AG09319 (cell line): ENCODE results near the gene DHX34.
"Not testable (repeated sequence)": the region's sequence is repeated elsewhere in the genome, so short reads cannot be mapped to it uniquely, and the experiment has no call there.

ENCODE experiments used
- DNase-seq: peaks from one replicate; pipeline ENCODE4 v3.0.0-alpha.2; 2010; ENCODE audit warnings: low read depth; ENCODE audit errors: extremely low read depth
- CTCF ChIP-seq: IDR thresholded peaks from 2 replicates; pipeline ENCODE4 v1.5.1; 2011; ENCODE audit warnings: low read depth, mild to moderate bottlenecking, inconsistent platforms, low read length, moderate library complexity

The DHX34 gene

GRCh38 chr19:47331490-47331889 is 17.6 kb upstream of the DHX34 start:
- TF ChIP-seq CTCF = no peak
- no peak for DNase-seq

GRCh38 chr19:47331931-47332547 is 17.1 kb upstream of the DHX34 start, which contains the start of gene C5AR2:
Gene C5AR2, plus strand, starts transcription at chr19:47332175. Its CDS starts 8,625 bp downstream, at chr19:47340800.
- TF ChIP-seq CTCF = no peak
- DNase-seq = no peak

GRCh38 chr19:47336765-47337718 is 12.1 kb upstream of the DHX34 start:
- DNase-seq = not testable (repeated sequence)

- DNase-seq = no peak
- TF ChIP-seq CTCF = no peak
These were observed 9.8 kb upstream of the DHX34 start for GRCh38 chr19:47339196-47339880.

- TF ChIP-seq CTCF = no peak
- no peak for DNase-seq
These were observed 8.5 kb upstream of the DHX34 start for GRCh38 chr19:47340477-47341208.

GRCh38 chr19:47341734-47342133 is 7.4 kb upstream of the DHX34 start:
- TF ChIP-seq CTCF = no peak
- DNase-seq = no peak

- no peak for DNase-seq
- TF ChIP-seq CTCF = no peak
These were observed 5.8 kb upstream of the DHX34 start for GRCh38 chr19:47343194-47343802.
